Heart left ventricle (tissue), 16 donors: Measurements from ENCODE around the gene TRIM27. TPM values are rescaled to one million over a fixed set of nuclear protein-coding genes. Genes with fewer than 3 reads are reported as not detected.

Experiments used
- ATAC-seq, 4 donors: fragments of 200-7000 bp; cut with Tn5 transposase; one replicate each; pipeline ENCODE4 v1.9.1; 2020 to 2022; ENCODE audit warnings: moderate library complexity in 4 of 4, mild to moderate bottlenecking in 3 of 4, moderate number of reproducible peaks in 1 of 4
- DNase-seq, 5 donors: peaks; one replicate each; pipeline ENCODE4 v3.0.0-alpha.2; 2020
- H3K27ac ChIP-seq, 12 donors: fragments of 200-600 bp; sonication (generic) in 4 of 12; one replicate each; pipeline versions ENCODE4 v1.5.0 to v1.8.0; 2016 to 2022; ENCODE audit warnings: mild to moderate bottlenecking in 2 of 12
- H3K27me3 ChIP-seq, 9 donors: fragments of 200-600 bp; sonication (generic) in 2 of 9; one replicate each; pipeline versions ENCODE4 v1.5.1 to v1.8.0; 2016 to 2022; ENCODE audit warnings: mild to moderate bottlenecking in 3 of 9
- H3K36me3 ChIP-seq, 9 donors: fragments of 200-600 bp; sonication (generic) in 2 of 9; one replicate each; pipeline versions ENCODE4 v1.5.0 to v1.8.0; 2018 to 2022; ENCODE audit warnings: mild to moderate bottlenecking in 2 of 9
- H3K4me1 ChIP-seq, 12 donors: fragments of 200-600 bp; sonication (generic) in 4 of 12; one replicate each; pipeline versions ENCODE4 v1.5.0 to v1.8.0; 2016 to 2022; ENCODE audit warnings: mild to moderate bottlenecking in 3 of 12
- H3K4me3 ChIP-seq, 12 donors: fragments of 200-600 bp; sonication (generic) in 4 of 12; one replicate each; pipeline versions ENCODE4 v1.5.0 to v1.8.0; 2017 to 2022; ENCODE audit warnings: mild to moderate bottlenecking in 9 of 12, moderate library complexity in 4 of 12
- H3K9me3 ChIP-seq, 12 donors: fragments of 200-600 bp; sonication (generic) in 4 of 12; one replicate each; pipeline versions ENCODE4 v1.5.0 to v1.8.0; 2016 to 2022; ENCODE audit warnings: mild to moderate bottlenecking in 1 of 12
- CTCF ChIP-seq, 12 donors: fragments of 200-600 bp; sonication (generic) in 4 of 12; IDR thresholded peaks; one replicate each; pipeline versions ENCODE4 v1.5.0 to v1.8.0; 2018 to 2022; ENCODE audit warnings: antibody characterized with exemption in 12 of 12, mild to moderate bottlenecking in 5 of 12
- POLR2A ChIP-seq, 2 donors: fragments of 450-650 bp; IDR thresholded peaks; one replicate each; pipeline ENCODE4 v1.6.1; 2017; ENCODE audit warnings: antibody characterized with exemption in 2 of 2, mild to moderate bottlenecking in 2 of 2, moderate library complexity in 2 of 2
- WGBS, 4 donors: extraction: QIAGEN DNeasy Blood & Tissue Kit in 2 of 4; methylation state at CpG; one replicate each; pipeline versions ENCODE4 v1.1.5 to v1.1.7; 2013 to 2018; 5-methylcytosine and 5-hydroxymethylcytosine counted together
- intact Hi-C, 10 donors: fragments of 100-400 bp; cut with DNase I; formaldehyde crosslinking; loops; one replicate each; pipeline versions ENCODE4 v1.11.1 to v1.14.2; 2022
- polyA plus RNA-seq, 2 donors: library from polyadenylated mRNA; stranded (reverse); fragments of 200-250 nt; gene quantifications; one replicate each; pipeline ENCODE4 v1.2.3, GENCODE V29; 2013
- total RNA-seq, 9 donors: library from RNA; depleted of rRNA in 2 of 9; stranded (reverse); fragments of >200 nt in 2 of 9; fragmentation: NEBNext Ultra II Directional in 3 of 9; extraction: Animal tissue kit (Norgen Biotek cat#: 25700) in 3 of 9; gene quantifications; one replicate each; pipeline versions ENCODE4 v1.1.0 to v1.2.4, GENCODE V29; 2016 to 2023
- donor health status: ischemic (EF 13 %, LVEDD 7.1; RV severe dilation, severe dysfunction).
- donor health status: healthy with polysubstance abuse.
- donor health status: DM: no; HTN: yes; CAD: no.
- donor health status: DM: no; HTN: no; CAD: no.
- donor health status: ischemic (EF 25% LVEDD 6.9; RV normal size, moderate dysfunction).
- donor health status: ischemic (EF 25% LVEDD 5.7; RV mildly dilated, moderate dysfunction).
- donor health status: healthy.
- donor health status: DM: yes; HTN: yes; CAD: no.
- donor health status: ischemic (EF 35%, LVEDD 5.7; RV mildly dilated, moderate dysfunction).
- donor health status: nonischemic (EF 11% LVEDD 7.7; RV severe dilation, severe dysfunction).
- donor health status: DM: yes; HTN: yes; CAD: no.
- donor health status: PGD.
- donor health status: ischemic (EF 29% LVEDD 5.4; RV normal size, mild dysfunction).
- donor health status: nonischemic (EF 23%, LVEDD 6.1; RV moderate dilation, normal function).

Gene TRIM27
- total and polyA plus RNA-seq, 11 donors: 14.7 to 37.7 (median 19.8) TPM

GRCh38 chr6:28943557-28944411, 20.0 kb upstream of the TRIM27 start:
- peak; percentile 66 to 79 (median 75) for DNase-seq
- Histone ChIP-seq H3K4me1 (peaks cover 0 to 33% (median 8%) of the 10 kb centered on the region in 12 donors), H3K9me3 (no peaks in the 10 kb centered on the region), H3K27ac (peak overlapping the region in 11 of 12 donors; percentile 41 to 87 (median 71)), H3K27me3 (no peaks in the 10 kb centered on the region), H3K4me3 (peak overlapping the region; percentile 42 to 73 (median 64)), H3K36me3 (no peaks in the 10 kb centered on the region)
- WGBS, 4 donors: 2 to 6% (median 4%) methylated on average over 33 of the region's 33 CpGs
- TF ChIP-seq POLR2A (IDR thresholded peaks at IDR 0.05) (no peak), CTCF (IDR thresholded peaks at IDR 0.05) (no peak)
- peak; percentile 59 to 74 (median 69) for ATAC-seq
- intact Hi-C loops: loop anchor here in 9 of 10 donors (1.0 to 10.0 kb wide), 9 partner anchors 38 to 109 kb away; no protein-coding TSS in a partner anchor

GRCh38 chr6:28943223-28943556, 19.4 kb upstream of the TRIM27 start:
- H3K27ac ChIP-seq: peak overlapping the region in 1 of 12 donors; percentile 87
- WGBS, 4 donors: 36 to 54% (median 49%) methylated on average over 6 of the region's 6 CpGs
- no peaks in the 10 kb centered on the region for H3K9me3 ChIP-seq
- intact Hi-C loops: loop anchor here in 9 of 10 donors (1.0 to 10.0 kb wide), 7 partner anchors 39 to 108 kb away; no protein-coding TSS in a partner anchor
- peaks cover 0 to 33% (median 8%) of the 10 kb centered on the region in 12 donors for H3K4me1 ChIP-seq
- H3K4me3 ChIP-seq: peak overlapping the region in 9 of 12 donors; percentile 52 to 73 (median 64)
- H3K27me3 ChIP-seq: no peaks in the 10 kb centered on the region
- DNase-seq (no peak), ATAC-seq (no peak)
- TF ChIP-seq CTCF (IDR thresholded peaks at IDR 0.05) (no peak), POLR2A (IDR thresholded peaks at IDR 0.05) (no peak)
- H3K36me3 ChIP-seq: no peaks in the 10 kb centered on the region

GRCh38 chr6:28941684-28942448, 18.1 kb upstream of the TRIM27 start:
- Histone ChIP-seq H3K27ac (peak overlapping the region in 5 of 12 donors; percentile 56 to 85 (median 72)), H3K36me3 (no peaks in the 10 kb centered on the region), H3K27me3 (no peaks in the 10 kb centered on the region), H3K9me3 (no peaks in the 10 kb centered on the region), H3K4me1 (peaks cover 0 to 33% (median 8%) of the 10 kb centered on the region in 12 donors), H3K4me3 (peak overlapping the region in 10 of 12 donors; percentile 43 to 70 (median 64))
- ATAC-seq (no peak), DNase-seq (no peak)
- 10 to 17% (median 13%) methylated on average over 13 of the region's 13 CpGs for WGBS, 4 donors
- intact Hi-C loops: loop anchor here (1.0 to 10.0 kb wide), 15 partner anchors 17 to 255 kb away; no protein-coding TSS in a partner anchor
- TF ChIP-seq POLR2A (IDR thresholded peaks at IDR 0.05) (no peak), CTCF (IDR thresholded peaks at IDR 0.05) (no peak)
